Keratinocyte (primary cell): ENCODE results near the gene NPIPB4.
"Not testable (repeated sequence)": the region's sequence is repeated elsewhere in the genome, so short reads cannot be mapped to it uniquely, and the experiment has no call there.

ENCODE experiments used
- EZH2 ChIP-seq: IDR thresholded peaks from one replicate; pipeline ENCODE4 v1.6.1; 2012; ENCODE audit warnings: inconsistent platforms, mild to moderate bottlenecking, low read length, moderate library complexity
- TF ChIP-seq, protein P1 (sequence below), 3 experiments: IDR thresholded peaks in 1 of 3; conservative IDR thresholded peaks in 1 of 3; optimal IDR thresholded peaks in 1 of 3; 2 replicates in 2 of 3; 3 replicates in 1 of 3; pipeline versions ENCODE3 to v1.5.1; 2011; ENCODE audit warnings: low read length in 3 of 3, mild to moderate bottlenecking in 3 of 3, moderate library complexity in 2 of 3, control low read depth in 1 of 3, inconsistent platforms in 1 of 3; ENCODE audit not compliant: insufficient read depth in 2 of 3; ENCODE audit errors: extremely low read depth in 1 of 3

GRCh38 chr16:21820908-21821465, 36.6 kb downstream of the NPIPB4 start:
- TF ChIP-seq, protein P1, sequence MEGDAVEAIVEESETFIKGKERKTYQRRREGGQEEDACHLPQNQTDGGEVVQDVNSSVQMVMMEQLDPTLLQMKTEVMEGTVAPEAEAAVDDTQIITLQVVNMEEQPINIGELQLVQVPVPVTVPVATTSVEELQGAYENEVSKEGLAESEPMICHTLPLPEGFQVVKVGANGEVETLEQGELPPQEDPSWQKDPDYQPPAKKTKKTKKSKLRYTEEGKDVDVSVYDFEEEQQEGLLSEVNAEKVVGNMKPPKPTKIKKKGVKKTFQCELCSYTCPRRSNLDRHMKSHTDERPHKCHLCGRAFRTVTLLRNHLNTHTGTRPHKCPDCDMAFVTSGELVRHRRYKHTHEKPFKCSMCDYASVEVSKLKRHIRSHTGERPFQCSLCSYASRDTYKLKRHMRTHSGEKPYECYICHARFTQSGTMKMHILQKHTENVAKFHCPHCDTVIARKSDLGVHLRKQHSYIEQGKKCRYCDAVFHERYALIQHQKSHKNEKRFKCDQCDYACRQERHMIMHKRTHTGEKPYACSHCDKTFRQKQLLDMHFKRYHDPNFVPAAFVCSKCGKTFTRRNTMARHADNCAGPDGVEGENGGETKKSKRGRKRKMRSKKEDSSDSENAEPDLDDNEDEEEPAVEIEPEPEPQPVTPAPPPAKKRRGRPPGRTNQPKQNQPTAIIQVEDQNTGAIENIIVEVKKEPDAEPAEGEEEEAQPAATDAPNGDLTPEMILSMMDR (optimal IDR thresholded peaks at IDR 0.05 in 1 of 3, IDR thresholded peaks at IDR 0.05 in 1 of 3, conservative IDR thresholded peaks at IDR 0.05 in 1 of 3; ENCODE audit: extremely low read depth in 1 of 3, insufficient read depth in 2 of 3, low read length in 3 of 3): not testable (repeated sequence)
- TF ChIP-seq EZH2: not testable (repeated sequence)
